Measurements from ENCODE around the gene PAQR6.

The PAQR6 gene

DNA sequence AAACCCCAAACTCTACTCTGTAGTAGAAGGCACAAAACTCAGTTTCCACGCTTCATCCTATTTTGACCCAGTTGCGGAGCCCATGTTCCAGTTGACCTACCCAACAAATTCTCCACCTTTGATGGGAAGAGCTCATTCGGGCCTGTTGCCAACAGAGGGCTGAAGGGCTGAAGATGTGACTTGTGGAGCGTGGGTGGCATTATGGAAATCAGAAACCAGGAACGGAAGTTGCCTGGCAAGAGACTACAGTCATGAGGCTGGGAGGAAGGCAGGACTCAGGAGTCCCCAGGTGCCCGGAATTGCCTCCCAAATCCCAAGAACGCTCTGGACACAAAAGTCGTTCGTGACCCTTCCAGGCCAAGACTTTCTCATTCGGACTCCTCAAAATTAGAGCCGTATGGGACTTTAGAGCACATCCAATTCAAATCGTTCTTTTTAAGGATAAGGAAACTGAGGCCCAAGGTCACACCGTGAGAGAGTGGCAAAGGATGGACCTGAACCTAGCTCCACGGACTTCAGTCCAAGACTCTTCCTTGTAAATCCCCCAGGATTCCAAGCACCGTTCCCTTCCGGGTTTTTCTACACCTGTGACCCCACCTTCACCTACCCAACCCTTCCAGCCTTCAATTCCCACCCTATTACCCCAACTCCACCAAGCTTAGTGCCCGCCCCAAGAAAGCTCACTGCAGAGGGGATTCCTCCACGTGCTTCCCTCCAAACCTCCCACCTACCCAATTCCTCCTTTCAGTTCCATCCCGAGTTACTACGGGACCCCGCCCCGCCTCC lies 34.0 kb upstream of the PAQR6 start:
- Mint-ChIP-seq H3K36me3 (ENCODE audit: low read depth) (peaks cover 83% of the 10 kb centered on the region), H3K4me3 (peak overlapping the region; percentile 88), H3K9me3 (no peaks in the 10 kb centered on the region), H3K27ac (peak overlapping the region; percentile 94), H3K27me3 (no peaks in the 10 kb centered on the region), H3K4me1 (ENCODE audit: low read depth) (peaks cover 39% of the 10 kb centered on the region)
- DNase-seq: peak; percentile 49

DNA sequence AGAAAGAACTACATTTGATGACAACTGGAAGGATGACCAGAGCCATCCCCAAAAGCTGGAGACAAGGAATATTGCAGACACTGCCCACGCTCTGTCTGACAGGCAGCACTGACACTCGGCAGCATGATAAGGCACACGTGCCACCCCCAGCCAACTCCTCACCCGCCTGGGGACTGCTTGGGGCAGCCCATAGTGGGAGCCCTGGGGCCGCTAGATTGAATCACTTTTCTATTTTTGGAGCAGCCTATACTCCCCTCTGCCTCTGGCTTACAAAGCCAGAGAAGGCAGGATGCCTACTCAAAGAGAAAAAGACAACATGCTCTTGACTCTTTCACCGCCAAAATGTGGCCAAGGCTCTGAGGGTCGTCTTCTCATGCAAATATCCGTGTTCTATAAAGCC lies 33.4 kb upstream of the PAQR6 start:
- Mint-ChIP-seq H3K4me1 (ENCODE audit: low read depth) (peaks cover 39% of the 10 kb centered on the region), H3K36me3 (ENCODE audit: low read depth) (peaks cover 85% of the 10 kb centered on the region)

DNA sequence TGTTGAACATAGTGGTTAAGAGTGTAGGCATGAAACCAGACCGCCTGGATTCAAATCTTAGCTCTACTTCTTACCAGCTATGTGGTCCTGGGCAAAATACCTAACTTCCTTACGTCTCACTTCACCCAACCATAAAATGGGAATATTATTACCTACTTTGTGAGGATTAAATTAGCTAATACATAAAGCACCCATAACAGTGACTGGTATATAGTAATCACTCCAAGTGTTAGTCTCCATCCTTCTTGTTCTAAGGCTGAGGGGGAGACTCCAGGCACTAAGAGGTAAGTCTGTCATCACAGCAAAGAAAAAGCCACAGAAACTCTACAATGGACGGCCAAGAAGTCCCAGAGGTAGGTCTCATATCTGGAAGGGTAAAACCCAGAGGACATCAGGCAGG lies 32.0 kb upstream of the PAQR6 start:
- H3K4me1 Mint-ChIP-seq (ENCODE audit: low read depth): peaks cover 36% of the 10 kb centered on the region

More for the DNA sequence above, 33.4 kb upstream of the PAQR6 start:
- peak; percentile 62 for DNase-seq
- Mint-ChIP-seq H3K27me3 (no peaks in the 10 kb centered on the region), H3K9me3 (no peaks in the 10 kb centered on the region), H3K4me3 (peak overlapping the region; percentile 88), H3K27ac (peak overlapping the region; percentile 94)

DNA sequence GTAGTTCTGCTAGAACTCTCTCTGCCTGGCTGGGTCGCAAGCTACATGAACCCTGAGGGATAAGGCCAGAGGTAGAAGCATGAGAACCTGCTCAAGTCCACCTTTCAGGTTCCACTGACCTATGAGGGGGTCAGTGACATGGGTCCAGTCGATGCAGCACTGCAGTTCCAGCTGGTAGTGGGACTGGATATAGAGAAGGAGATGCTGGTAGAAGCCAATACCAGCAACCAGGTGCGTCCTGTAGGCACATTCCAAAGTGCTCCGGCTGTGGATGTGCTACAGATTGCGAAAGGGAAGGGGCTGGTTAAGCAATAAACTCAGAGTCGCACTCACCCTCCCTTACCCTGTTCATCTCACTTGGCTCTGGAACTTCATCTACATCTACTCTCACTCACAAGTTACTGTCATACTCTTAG lies 29.1 kb upstream of the PAQR6 start:
- no peak overlapping the region for H3K27ac Mint-ChIP-seq
- no peak for DNase-seq
- peaks cover 21% of the 10 kb centered on the region for H3K4me1 Mint-ChIP-seq (ENCODE audit: low read depth)
- H3K36me3 Mint-ChIP-seq (ENCODE audit: low read depth): peaks cover 99% of the 10 kb centered on the region
- H3K27me3 Mint-ChIP-seq: no peaks in the 10 kb centered on the region
- no peaks in the 10 kb centered on the region for H3K9me3 Mint-ChIP-seq
- no peak overlapping the region for H3K4me3 Mint-ChIP-seq

More for the DNA sequence above, 32.0 kb upstream of the PAQR6 start:
- peaks cover 85% of the 10 kb centered on the region for H3K36me3 Mint-ChIP-seq (ENCODE audit: low read depth)
- no peaks in the 10 kb centered on the region for H3K9me3 Mint-ChIP-seq
- DNase-seq: no peak
- peak overlapping the region; percentile 88 for H3K4me3 Mint-ChIP-seq
- H3K27ac Mint-ChIP-seq: peak overlapping the region; percentile 94
- no peaks in the 10 kb centered on the region for H3K27me3 Mint-ChIP-seq

DNA sequence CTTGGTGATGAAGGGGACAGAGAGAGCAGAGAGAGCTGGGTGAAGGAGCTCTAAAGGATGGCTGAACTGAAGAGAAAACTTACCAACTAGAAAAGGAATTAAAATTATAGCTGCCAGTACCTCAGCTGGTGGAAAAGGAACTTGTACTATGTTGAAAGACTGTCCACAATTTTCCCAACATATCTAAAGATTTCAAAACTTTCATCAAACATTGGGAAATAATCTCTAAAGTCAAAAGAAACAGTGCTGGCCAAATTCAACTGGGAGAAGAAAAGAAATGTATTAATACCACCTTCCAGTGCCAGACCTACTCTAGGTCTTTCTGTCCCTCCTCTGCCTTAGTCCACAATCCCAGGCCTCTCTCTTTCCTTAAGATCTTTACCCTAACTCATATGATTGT lies 28.7 kb upstream of the PAQR6 start:
- Mint-ChIP-seq H3K27ac (peak overlapping the region; percentile 29), H3K4me1 (ENCODE audit: low read depth) (peaks cover 20% of the 10 kb centered on the region), H3K4me3 (no peak overlapping the region), H3K27me3 (no peaks in the 10 kb centered on the region), H3K9me3 (no peaks in the 10 kb centered on the region), H3K36me3 (ENCODE audit: low read depth) (peaks cover 99% of the 10 kb centered on the region)
- no peak for DNase-seq

DNA sequence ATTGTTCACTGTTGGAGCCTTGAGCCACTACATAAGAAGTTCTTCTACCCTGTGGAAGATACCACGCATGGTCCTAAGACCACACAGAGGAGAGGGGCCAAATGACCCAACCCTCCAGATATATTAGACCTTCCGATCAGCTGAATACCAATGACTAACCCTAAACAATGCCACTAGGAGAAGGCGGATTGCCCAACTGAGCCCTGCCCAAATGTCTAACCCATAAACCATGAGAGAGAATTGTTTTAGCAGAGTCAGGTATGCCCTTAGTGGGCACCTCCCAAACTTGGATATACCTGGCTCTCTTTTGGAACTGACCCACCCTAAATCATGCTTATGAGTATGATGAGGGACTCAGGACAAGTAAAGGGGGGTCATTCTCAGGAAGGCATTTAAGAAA lies 22.5 kb upstream of the PAQR6 start:
- no peak for DNase-seq
- no peak overlapping the region for H3K4me3 Mint-ChIP-seq
- no peaks in the 10 kb centered on the region for H3K27me3 Mint-ChIP-seq
- H3K4me1 Mint-ChIP-seq (ENCODE audit: low read depth): no peaks in the 10 kb centered on the region
- no peaks in the 10 kb centered on the region for H3K9me3 Mint-ChIP-seq
- peaks cover 95% of the 10 kb centered on the region for H3K36me3 Mint-ChIP-seq (ENCODE audit: low read depth)
- no peak overlapping the region for H3K27ac Mint-ChIP-seq

DNA sequence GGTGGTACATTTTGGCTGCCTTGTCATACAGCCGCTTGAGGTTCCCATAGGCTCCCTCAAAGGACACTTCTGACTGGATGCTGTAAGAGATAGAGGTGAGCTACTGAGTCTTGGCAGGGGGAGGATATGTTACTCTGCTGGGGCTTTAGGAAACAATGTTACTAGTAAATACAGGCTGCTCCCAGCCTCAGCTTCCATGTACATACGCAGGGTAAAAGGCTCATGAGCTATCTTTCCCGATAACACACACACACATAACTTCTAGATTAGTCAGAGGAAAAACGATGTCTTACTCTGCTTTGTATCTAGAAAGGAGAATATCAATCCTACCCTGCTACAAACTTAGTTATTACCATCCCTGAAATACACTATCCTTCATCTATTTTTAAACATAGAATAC lies 20.5 kb upstream of the PAQR6 start:
- Mint-ChIP-seq H3K4me3 (no peak overlapping the region), H3K27ac (no peak overlapping the region)

DNA sequence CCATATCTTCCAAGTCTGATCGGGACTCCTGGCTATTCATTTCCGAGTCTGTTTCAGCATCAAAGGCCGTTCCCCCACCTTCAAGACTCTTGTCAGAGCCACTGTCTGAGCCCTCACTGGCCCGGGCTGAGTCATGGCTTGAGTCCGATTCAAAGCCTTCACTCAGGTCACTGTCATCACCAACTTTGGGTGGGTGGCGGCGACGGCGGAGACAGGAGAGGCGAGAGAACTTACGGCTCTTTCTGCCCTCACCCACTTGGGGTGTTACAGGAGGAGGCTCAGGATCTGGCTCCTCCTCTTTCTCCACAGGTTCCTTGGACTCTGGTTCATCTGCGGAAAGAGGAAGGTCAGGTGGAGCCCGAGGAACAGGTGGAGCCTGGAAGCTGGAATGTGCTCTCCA lies 18.2 kb upstream of the PAQR6 start:
- Mint-ChIP-seq H3K27me3 (no peaks in the 10 kb centered on the region), H3K27ac (no peak overlapping the region), H3K36me3 (ENCODE audit: low read depth) (peaks cover 92% of the 10 kb centered on the region), H3K4me3 (no peak overlapping the region), H3K9me3 (no peaks in the 10 kb centered on the region), H3K4me1 (ENCODE audit: low read depth) (peaks cover 15% of the 10 kb centered on the region)
- no peak for DNase-seq

More for the DNA sequence above, 20.5 kb upstream of the PAQR6 start:
- Mint-ChIP-seq H3K9me3 (no peaks in the 10 kb centered on the region), H3K27me3 (no peaks in the 10 kb centered on the region), H3K4me1 (ENCODE audit: low read depth) (peaks cover 5% of the 10 kb centered on the region), H3K36me3 (ENCODE audit: low read depth) (peaks cover 93% of the 10 kb centered on the region)
- no peak for DNase-seq

DNA sequence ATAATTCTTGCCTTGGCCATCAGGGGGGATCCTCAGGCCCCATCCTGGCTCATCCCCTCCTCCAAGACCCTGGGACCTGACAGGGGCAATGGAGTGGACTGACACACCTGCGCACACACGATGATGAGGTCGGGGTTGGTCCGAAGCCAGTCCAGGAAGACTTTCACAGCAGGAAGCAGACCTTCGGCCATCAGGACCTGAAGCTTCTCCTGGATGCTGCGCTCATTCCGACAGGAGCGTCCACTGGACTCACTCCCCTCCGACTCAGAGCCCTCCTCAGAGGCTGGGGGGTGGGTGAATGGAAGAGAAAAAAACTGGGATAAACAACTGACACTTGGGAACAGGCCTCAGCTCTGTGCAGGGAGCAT lies 15.4 kb upstream of the PAQR6 start:
- Mint-ChIP-seq H3K27me3 (no peaks in the 10 kb centered on the region), H3K4me1 (ENCODE audit: low read depth) (peaks cover 15% of the 10 kb centered on the region), H3K4me3 (no peak overlapping the region), H3K27ac (no peak overlapping the region), H3K9me3 (no peaks in the 10 kb centered on the region), H3K36me3 (ENCODE audit: low read depth) (peaks cover 96% of the 10 kb centered on the region)
- DNase-seq: no peak

DNA sequence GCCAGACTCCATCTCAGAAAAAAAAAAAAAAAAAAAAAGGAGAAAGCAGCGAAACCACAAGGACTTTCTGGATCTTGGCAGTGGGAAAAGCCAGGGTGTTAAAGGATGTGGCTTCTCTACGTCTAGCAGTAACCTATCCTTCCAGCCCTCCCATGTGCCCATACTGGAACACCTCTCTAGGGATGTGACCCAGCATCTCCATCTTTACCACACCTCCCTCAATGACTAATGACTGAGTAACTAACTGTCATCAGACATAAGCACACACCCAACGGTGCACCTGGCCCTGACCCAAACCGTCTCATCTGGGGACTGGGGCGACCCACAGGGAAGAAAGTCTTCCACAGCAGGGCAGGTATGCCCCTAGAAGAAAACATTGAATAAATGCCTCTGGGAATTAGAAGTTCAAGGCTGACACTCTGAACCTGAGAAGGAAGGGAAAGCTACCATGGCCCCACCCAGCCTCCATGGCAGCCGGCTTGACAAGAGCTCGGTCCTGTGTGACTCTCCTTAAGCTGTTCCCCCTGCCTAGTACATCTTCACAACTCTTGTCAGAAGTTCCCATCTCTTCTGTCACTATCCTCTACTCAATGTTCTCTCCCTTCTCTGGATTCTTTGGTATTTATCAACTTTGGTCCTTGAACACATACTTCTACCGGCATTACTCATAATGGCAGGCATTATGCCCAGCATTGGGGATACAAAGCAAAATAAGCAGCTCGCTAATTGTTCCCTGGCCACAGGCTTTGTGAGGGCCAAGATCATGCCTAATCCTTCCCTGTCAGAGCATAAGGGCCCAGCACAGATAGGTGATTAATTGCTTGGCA lies 14.8 kb upstream of the PAQR6 start:
- Mint-ChIP-seq H3K9me3 (no peaks in the 10 kb centered on the region), H3K36me3 (ENCODE audit: low read depth) (peaks cover 96% of the 10 kb centered on the region), H3K27ac (peak overlapping the region; percentile 2), H3K4me1 (ENCODE audit: low read depth) (peaks cover 15% of the 10 kb centered on the region), H3K27me3 (no peaks in the 10 kb centered on the region), H3K4me3 (no peak overlapping the region)
- DNase-seq: no peak

DNA sequence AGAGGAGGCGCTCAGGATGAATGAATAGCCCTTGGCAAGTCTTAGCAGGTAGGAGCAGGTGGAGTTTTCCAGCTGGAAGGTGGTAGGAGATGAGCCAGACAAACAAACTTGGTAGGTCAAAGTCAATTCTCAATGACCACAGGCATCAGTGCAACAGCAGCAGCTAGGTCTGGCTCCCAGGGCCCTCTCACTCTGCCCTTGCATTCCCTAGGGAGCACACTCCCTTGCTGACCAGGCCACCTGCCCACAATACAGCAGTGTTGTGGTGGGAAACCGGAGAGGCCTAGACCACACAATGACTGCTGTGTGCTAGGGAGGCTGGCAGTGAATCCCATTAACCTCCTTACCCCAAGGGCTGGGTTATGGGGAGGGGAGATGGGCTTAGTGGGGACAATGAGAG lies 13.0 kb upstream of the PAQR6 start:
- no peak for DNase-seq
- H3K9me3 Mint-ChIP-seq: no peaks in the 10 kb centered on the region
- H3K27ac Mint-ChIP-seq: peak overlapping the region; percentile 45
- peaks cover 15% of the 10 kb centered on the region for H3K4me1 Mint-ChIP-seq (ENCODE audit: low read depth)
- H3K4me3 Mint-ChIP-seq: no peak overlapping the region
- H3K27me3 Mint-ChIP-seq: no peaks in the 10 kb centered on the region
- H3K36me3 Mint-ChIP-seq (ENCODE audit: low read depth): peaks cover 96% of the 10 kb centered on the region

DNA sequence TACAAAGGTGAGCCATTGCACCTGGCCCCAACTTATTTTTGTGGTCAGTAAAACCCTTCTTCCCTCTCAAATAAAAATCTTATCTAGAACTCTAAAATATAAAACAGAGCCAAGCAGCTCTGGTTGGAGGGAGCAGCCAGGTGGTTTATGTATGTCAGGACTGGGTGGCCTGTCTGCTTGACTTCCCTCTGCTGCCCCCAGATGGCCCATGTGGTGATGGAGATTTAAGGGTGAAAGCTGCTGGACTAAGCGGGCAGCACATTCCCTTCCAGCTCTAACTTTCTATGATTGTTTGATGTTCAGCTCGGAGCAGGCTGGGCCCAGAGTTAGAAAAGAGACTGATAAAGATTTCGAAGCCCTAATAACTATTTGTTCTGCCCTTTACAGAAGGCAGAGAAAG lies 11.9 kb upstream of the PAQR6 start:
- no peak for DNase-seq
- Mint-ChIP-seq H3K4me3 (no peak overlapping the region), H3K9me3 (no peaks in the 10 kb centered on the region), H3K27me3 (no peaks in the 10 kb centered on the region), H3K4me1 (ENCODE audit: low read depth) (peaks cover 15% of the 10 kb centered on the region), H3K27ac (no peak overlapping the region), H3K36me3 (ENCODE audit: low read depth) (peaks cover 88% of the 10 kb centered on the region)

DNA sequence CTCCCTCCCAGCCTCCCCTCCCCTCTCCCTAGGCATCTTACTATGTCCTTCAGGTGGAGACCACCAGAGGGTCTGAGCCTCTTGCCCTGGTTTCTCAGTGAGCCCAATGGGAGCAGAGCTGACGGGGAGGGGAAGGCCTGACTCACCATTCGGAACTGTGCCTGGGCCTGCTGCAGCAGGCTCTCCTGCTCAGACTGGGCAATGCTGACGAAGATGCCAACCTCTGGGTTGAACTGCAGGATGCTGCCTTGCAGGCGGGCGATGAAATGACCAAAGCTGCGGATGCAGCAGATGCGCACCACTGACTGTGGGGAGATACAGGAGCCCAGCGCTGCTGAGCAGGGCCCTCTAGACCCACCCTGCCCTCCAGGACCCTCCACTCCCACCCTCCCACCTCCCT lies 11.0 kb upstream of the PAQR6 start:
- no peaks in the 10 kb centered on the region for H3K27me3 Mint-ChIP-seq
- DNase-seq: no peak
- no peak overlapping the region for H3K4me3 Mint-ChIP-seq
- H3K36me3 Mint-ChIP-seq (ENCODE audit: low read depth): peaks cover 85% of the 10 kb centered on the region
- no peak overlapping the region for H3K27ac Mint-ChIP-seq
- no peaks in the 10 kb centered on the region for H3K9me3 Mint-ChIP-seq
- peaks cover 14% of the 10 kb centered on the region for H3K4me1 Mint-ChIP-seq (ENCODE audit: low read depth)

DNA sequence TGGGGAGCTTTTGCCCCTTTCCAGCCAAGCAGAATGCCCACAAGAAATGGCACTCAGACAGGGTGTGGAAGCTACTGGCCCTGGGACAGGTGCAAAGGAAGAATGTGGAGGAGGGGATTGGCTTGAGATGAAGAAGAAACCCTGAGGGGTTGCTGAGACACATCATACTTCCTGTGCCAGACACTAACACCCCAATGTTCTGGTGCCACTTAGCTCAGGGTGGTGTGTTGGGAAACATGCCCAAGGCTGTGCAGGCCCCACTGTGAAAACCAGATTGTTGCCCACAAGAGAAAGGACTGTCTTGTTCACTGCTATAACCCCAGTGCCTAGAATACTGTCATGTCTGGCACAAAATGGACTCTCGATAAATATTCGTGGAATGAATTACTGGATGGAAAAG lies 9.9 kb upstream of the PAQR6 start:
- DNase-seq: no peak
- Mint-ChIP-seq H3K4me3 (no peak overlapping the region), H3K36me3 (ENCODE audit: low read depth) (peaks cover 85% of the 10 kb centered on the region), H3K27ac (peak overlapping the region; percentile 77), H3K9me3 (no peaks in the 10 kb centered on the region), H3K27me3 (no peaks in the 10 kb centered on the region), H3K4me1 (ENCODE audit: low read depth) (peaks cover 6% of the 10 kb centered on the region)

DNA sequence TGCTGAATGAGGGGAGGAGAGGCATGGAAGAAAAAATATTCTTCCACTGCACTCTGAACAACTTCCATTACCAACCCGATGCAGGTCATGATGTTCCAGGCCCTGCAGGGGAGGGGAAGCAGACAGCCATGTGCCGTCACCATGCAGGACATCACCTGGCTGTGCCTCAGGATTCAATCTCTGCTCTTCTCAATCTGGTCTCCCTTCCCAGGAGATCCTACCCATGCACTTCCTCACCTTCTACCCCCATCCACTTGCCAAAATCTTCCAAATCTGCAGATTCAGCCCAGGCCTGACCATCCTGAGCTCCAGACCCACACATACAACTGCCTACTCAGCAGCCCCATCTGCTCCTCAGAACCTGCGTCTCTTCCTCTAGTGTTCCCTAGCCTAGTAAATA lies 5.8 kb upstream of the PAQR6 start:
- no peaks in the 10 kb centered on the region for H3K9me3 Mint-ChIP-seq

More for the DNA sequence above, 5.8 kb upstream of the PAQR6 start:
- DNase-seq: no peak
- Mint-ChIP-seq H3K4me1 (ENCODE audit: low read depth) (peaks cover 2% of the 10 kb centered on the region), H3K4me3 (no peak overlapping the region), H3K36me3 (ENCODE audit: low read depth) (peaks cover 87% of the 10 kb centered on the region), H3K27me3 (no peaks in the 10 kb centered on the region), H3K27ac (peak overlapping the region; percentile 81)
